Measurements from ENCODE around the gene HRH1.

Gene HRH1

DNA sequence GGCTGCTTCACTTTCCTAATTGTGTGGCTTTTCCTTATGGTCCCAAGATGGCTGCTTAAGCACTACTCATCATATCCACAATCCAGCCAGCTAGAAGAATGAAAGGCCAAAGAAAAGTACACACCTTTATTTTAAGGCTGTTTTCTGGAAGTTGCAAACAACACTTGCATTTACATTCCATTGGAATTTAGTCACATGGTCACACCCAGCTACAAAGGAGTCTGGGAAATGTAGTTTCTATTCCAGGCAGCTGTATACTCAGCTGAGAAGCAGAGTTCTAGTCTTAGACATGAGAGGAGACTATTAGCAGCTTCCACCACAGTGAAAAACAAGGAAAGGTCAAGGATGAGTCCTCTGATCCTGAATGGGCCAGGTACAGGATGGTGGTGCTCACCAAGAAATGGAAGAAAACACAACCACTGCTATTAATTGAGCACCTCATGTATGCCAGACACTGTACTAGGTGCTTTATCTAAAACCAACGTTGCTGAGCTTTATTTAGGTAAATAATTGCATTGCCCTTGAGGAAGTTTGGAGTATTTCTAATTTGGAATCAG lies 89.9 kb downstream of the HRH1 start:
- in situ Hi-C loops (cut with MboI; ENCODE audit: low sequenced_read_pairs, unreplicated experiment): no loop called here
- DNase-seq (ENCODE audit: low spot score): no peak
- TF ChIP-seq, protein P1, sequence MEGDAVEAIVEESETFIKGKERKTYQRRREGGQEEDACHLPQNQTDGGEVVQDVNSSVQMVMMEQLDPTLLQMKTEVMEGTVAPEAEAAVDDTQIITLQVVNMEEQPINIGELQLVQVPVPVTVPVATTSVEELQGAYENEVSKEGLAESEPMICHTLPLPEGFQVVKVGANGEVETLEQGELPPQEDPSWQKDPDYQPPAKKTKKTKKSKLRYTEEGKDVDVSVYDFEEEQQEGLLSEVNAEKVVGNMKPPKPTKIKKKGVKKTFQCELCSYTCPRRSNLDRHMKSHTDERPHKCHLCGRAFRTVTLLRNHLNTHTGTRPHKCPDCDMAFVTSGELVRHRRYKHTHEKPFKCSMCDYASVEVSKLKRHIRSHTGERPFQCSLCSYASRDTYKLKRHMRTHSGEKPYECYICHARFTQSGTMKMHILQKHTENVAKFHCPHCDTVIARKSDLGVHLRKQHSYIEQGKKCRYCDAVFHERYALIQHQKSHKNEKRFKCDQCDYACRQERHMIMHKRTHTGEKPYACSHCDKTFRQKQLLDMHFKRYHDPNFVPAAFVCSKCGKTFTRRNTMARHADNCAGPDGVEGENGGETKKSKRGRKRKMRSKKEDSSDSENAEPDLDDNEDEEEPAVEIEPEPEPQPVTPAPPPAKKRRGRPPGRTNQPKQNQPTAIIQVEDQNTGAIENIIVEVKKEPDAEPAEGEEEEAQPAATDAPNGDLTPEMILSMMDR (IDR thresholded peaks at IDR 0.05; ENCODE audit: borderline replicate concordance, control extremely low read depth, extremely low read depth, insufficient read depth, missing control alignments): no peak

DNA sequence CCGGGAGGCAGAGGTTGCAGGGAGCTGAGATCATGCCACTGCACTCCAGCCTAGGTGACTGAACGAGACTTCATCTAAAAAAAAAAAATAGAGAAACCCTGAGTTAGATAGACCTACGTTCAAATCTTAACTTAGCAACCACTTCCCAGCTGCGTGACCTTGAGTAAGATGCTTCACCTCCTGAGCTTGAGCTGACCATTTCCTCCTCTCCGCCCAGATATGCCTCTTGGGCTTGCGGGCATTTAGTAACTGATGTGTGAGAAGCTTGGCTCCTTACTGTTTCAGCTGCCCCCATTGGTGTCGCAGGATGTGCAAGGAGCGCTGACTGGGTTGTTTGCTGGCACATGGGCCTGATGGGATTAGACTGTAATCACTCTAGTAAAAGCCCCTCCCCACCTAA lies 91.0 kb downstream of the HRH1 start:
- in situ Hi-C loops (cut with MboI; ENCODE audit: low sequenced_read_pairs, unreplicated experiment): no loop called here
- TF ChIP-seq, protein P1 (IDR thresholded peaks at IDR 0.05; ENCODE audit: borderline replicate concordance, control extremely low read depth, extremely low read depth, insufficient read depth, missing control alignments): no peak
- DNase-seq (ENCODE audit: low spot score): no peak

DNA sequence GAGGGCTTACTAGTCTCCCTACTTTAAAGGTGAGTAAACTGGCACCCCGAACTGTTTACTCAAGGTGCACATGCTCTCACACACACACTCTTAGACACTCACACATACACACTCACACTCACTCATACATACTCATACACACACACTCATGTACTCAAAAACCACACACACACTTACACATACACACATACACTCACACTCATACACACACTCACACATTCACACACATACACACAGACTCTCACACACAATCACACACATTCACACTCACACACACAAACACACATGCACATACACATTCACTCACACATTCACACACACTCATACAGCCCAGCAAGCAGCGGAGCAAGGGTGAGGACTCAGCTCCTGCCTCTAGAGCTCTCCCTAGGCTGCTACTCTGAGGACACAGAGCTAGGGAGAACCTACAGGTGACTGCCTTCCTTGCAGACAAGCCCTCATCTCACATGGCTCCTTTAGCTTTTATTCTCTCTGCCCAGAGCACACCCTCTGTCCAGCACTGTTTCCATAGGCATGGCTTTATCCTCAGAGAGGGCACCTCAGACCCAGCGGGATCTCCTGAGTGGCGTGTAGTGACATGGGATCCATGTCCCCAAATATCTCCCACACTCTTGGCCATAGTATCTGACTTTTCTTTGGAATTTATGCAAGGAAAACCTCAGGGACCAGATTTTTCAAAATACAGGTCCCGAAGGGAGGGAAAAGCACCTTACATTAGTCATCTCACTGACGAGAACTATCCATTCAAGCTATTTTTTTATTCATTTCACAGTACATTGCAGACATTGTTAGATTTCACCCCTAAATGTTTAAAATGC lies 91.8 kb downstream of the HRH1 start:
- no peak for DNase-seq (ENCODE audit: low spot score)
- TF ChIP-seq, protein P1 (IDR thresholded peaks at IDR 0.05; ENCODE audit: borderline replicate concordance, control extremely low read depth, extremely low read depth, insufficient read depth, missing control alignments): no peak
- in situ Hi-C loops (cut with MboI; ENCODE audit: low sequenced_read_pairs, unreplicated experiment): no loop called here

DNA sequence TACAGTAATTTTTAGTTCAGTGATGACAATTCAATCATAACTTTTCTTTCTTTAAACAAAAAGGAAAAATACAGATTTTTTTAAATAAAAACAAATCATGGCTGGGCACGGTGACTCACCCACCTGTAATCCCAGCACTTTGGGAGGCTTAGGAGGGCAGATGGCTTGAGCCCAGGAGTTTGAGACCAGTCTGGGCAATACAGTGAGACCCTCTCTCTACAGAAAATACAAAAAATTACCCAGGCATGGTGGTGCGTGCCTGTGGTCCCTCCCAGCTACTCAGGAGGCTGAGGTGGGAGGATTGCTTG lies 92.3 kb downstream of the HRH1 start:
- no peak for DNase-seq (ENCODE audit: low spot score)
- in situ Hi-C loops (cut with MboI; ENCODE audit: low sequenced_read_pairs, unreplicated experiment): no loop called here
- TF ChIP-seq, protein P1 (IDR thresholded peaks at IDR 0.05; ENCODE audit: borderline replicate concordance, control extremely low read depth, extremely low read depth, insufficient read depth, missing control alignments): no peak

DNA sequence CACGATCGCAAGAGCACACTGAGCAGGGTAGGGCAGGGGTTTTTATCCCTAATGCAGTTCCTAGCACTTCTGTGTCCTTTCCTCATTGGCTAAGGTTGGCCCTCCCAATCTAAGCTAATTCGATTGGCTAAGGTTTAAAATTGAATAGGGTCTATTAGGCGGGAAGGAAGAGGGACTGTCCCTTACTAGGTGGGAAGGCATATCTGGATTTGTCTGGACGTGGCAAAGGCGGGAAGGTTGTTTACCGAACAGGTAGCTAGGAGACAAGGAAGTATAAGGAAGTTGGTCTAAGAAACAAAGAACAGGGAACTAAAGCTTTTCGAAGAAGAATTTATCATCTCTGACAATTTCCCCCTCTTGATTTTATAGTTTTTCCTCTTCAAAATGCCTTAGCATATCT lies 93.1 kb downstream of the HRH1 start:
- no peak for DNase-seq (ENCODE audit: low spot score)
- TF ChIP-seq, protein P1 (IDR thresholded peaks at IDR 0.05; ENCODE audit: borderline replicate concordance, control extremely low read depth, extremely low read depth, insufficient read depth, missing control alignments): no peak
- in situ Hi-C loops (cut with MboI; ENCODE audit: low sequenced_read_pairs, unreplicated experiment): no loop called here

DNA sequence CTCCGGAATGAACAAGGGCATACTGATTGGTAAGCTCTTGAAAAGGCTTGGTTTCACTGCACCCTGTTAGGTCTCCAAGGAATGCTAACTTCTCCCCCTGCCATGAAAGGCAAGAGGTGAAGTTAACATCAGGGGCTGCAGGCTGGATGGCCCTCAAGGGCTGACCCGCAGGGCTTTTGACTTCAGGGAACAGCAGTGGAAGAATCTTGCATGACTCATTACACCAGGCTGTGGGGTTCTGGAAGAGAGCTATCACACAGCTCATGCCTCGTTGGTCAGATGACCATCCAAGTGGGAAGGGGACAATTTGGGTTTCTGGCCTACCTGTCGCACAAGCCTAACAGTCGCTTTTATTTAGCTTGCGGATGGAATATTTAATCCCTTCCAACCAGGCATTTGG lies 94.3 kb downstream of the HRH1 start:
- no peak for DNase-seq (ENCODE audit: low spot score)
- in situ Hi-C loops (cut with MboI; ENCODE audit: low sequenced_read_pairs, unreplicated experiment): no loop called here
- TF ChIP-seq, protein P1 (IDR thresholded peaks at IDR 0.05; ENCODE audit: borderline replicate concordance, control extremely low read depth, extremely low read depth, insufficient read depth, missing control alignments): no peak

All from GM13976 (cell line).